GM12892 (cell line): ENCODE results near the gene ABCB6.

Experiments used
- POLR2A ChIP-seq: IDR thresholded peaks from 2 replicates; pipeline ENCODE4 v1.6.1; 2011; ENCODE audit warnings: low read depth, low read length, control low read depth
- POLR2AphosphoS5 ChIP-seq: IDR thresholded peaks from 2 replicates; pipeline ENCODE4 v1.6.1; 2011; ENCODE audit warnings: low read depth, low read length, control low read depth
- TAF1 ChIP-seq: IDR thresholded peaks from 2 replicates; pipeline ENCODE4 v1.6.1; 2011; ENCODE audit warnings: low read depth, mild to moderate bottlenecking, control low read depth, low read length, borderline replicate concordance

- peak; percentile 89 for TF ChIP-seq POLR2A
- no peak; the same call in 1 of the 2 replicates for TF ChIP-seq POLR2AphosphoS5
- TF ChIP-seq TAF1: peak; percentile 49
Observed at GRCh38 chr2:219245148-219245898, 26.6 kb upstream of the ABCB6 start, which contains the start of the genes GLB1L and STK16.
